Stimulated activated CD8-positive, alpha-beta memory T cell treated with anti-CD3 and anti-CD28 coated beads, Interleukin-15, amount 100 ng/mL, for 24 hours (primary cell): ENCODE results near the gene SHMT2.
A peak's percentile ranks its signal among the peaks of the same experiment; 100 is the strongest.

Experiments used
- DNase-seq: peaks from one replicate; pipeline ENCODE4 v3.0.0-alpha.2; 2020; ENCODE audit warnings: low read depth

The SHMT2 gene

DNA sequence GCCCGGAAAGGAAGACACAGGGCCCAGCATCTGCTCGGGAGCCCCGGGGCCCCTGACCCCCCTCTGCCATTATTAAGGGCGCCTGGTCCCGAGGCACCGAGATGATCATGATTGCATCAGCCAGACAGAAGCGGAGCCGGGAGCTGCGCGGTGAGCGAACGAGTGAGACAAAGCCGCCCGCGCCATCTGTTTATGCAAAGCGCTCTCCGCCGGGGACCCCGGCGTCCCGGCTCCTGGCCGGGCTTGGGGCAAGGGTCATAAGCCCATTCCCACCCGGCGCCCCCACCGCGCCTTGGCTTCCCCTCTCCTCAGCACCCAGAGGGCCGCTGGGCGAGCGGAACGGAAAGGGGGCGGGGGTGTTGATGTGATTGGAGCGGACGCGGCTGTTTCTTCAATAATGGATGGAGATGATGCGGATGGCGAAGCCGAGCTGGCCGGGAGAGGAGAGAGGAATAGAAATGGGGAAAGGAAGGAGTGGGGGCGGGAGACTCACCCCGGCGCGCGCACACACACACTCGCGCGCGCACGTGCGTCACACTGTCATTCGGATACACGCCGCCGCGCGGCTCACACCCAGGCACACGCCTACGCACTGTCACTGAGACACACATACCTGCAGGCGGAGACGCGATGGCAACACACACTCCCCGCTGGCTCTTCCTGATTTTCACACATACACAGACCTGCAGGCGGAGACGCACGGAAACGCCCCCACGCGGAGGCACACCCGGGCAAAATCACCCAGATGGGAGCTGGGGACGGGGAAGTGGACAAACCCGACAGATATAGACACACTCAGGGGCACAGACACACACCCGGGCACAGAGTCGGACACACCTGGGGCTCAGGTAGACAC, 10.8 kb downstream of the SHMT2 start:
- no peak for DNase-seq

DNA sequence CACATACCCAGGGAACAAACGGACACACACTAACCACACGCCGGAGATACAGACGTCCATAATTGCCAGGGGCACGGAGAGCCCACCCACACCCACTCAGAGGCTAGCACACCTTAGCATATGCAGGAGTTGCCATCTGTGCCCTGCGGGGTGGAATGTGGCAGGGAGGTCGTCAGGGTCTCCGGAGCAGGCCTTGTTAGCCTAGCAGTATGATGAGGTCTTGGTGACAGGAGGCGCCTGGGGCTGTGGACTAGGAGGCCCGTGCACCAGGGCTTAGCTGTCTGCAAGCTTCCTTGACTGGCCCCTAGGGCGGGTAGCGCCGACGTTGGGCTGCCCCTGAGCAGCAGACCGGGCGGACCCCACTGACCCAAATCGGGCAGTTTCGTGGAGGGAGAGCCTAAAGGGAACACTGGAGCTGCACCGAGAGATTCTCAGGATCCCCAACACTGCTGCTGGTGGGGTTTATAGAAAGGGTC, 11.5 kb downstream of the SHMT2 start:
- DNase-seq = no peak

DNA sequence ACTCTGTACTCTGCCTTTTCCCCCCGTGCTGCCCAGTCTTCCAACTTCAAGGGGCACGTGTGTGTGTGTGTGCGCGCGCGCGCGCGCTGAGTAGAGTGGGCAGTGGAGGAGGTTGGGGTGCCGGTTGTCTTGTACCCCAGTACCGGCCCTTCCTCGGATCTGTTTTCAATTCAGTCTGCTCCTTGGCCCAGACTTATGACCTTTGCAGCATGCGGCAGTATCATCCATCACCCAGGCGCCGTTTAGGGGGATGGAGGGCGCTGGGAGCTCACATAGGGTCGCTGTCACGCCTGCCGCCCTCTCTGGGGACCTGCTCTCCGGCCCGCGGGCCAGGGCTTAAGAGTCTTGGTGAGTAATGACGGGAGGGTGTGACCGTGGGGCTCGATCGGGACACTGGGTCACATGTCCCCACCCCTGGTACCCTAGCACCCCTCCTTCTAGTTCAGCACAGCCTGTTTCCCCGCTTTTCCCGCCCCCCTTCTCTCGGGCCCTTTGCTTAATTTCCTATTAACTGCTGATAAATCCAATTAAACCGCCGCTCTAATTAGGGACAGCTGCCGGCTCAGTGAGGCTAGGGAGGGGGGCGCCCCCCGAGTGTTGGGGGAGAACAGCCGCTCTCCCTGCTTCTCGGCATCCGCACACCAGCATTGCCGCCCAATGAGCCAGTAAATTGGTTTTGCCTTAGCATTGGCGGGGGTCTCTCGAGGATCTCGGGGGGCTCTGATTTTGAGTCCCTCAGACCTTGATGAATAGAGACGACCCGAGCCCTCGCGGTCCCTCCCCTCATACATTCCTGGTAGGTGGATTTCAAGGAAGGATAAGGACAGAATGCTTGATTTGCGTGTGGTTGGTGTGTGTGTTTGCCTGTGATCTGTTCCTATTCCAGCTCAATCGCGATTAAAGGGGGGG, 12.1 kb downstream of the SHMT2 start:
- DNase-seq = no peak

DNA sequence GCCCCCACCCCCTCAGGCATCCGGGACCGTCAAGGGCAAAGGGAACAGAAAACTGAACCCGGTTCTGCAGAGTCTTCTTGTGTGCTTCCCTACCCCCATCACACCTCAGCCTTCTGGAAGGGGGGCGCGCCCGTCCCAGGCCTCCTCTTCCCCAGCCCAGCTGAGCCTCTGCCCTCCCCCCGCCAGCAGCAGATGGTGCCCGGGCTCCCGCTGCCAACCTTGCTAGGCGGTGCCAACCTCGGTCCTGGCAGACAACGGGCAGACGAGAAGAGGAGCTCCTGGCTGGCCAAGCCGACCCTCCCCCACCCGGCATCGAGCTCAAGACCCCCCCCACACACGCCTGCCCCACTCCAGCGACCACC, 12.8 kb downstream of the SHMT2 start:
- DNase-seq = no peak

DNA sequence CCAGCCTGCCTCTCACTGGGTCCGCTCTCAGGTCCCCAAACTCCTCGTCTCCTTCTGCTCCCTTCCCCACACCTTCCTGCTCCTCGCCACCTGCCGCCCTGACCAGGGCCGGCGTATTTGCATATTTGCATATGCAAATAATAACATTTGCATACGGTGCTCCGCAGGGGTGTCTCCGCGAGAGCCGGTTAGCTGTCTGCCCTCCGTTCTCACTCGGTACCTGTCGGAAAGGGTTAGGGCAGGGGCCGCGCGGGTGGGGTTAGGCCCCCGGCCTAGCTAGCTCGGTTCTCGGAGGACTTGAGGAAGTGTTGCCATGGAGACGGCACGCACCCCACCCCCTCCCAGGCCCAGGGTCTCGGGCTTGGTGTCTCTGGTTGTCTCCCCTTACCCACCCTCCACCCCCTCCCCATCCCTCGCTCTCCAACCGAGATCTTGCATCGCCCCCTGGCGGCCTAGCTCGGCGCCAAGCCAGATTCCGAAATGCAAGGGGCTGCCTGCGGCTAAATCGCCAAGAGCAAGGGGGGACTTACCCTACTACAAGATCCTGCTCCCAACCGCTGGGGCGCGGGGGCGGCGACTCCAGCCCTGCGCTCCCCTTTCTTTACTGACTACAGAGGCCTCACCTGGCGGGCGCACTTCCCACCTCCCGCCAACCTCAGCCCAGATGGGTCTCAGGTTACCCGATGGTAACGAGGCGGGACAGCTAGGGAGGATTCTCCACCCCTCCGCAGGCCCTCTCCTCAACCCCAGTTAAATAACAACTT, 13.4 kb downstream of the SHMT2 start:
- DNase-seq = peak; percentile 49

DNA sequence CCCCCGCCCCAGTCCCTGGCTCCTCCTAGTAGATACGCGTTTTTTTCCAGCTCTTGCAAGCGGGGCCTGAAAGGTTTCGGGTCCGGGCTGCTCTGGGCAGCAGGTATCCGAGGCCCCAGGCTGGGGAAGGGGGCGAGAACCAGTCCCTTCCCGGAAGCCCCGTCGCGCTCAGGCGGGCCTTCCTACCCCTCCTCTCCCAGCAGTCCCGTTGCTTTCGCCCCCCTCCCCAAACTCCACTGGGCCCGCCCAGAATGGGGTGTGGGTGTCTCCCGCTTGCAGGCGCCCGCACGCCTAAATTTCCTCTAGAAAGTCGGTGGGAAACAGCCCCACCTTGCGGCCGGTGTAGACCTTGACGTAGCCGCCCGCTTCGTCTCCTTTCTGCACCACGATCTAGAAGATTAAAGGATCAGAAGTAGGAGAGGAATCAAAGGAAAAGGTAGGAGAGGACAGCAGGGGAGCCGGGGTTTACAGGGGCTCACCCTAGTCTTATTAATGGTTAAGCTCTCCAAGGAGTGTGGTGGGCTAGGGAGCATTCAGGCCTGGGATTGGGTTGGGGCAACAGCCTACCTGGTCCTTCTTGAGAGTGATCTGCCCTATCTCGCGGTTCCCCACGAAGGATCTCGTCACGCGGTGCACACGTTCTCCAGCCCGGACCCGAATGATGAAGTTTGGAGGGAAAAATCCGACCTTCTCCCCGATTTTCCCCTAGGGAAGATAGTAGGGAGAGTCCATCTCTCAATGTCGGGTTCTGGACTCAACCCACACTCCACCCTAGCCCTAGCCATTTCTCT, 14.2 kb downstream of the SHMT2 start:
- DNase-seq = peak; percentile 62

DNA sequence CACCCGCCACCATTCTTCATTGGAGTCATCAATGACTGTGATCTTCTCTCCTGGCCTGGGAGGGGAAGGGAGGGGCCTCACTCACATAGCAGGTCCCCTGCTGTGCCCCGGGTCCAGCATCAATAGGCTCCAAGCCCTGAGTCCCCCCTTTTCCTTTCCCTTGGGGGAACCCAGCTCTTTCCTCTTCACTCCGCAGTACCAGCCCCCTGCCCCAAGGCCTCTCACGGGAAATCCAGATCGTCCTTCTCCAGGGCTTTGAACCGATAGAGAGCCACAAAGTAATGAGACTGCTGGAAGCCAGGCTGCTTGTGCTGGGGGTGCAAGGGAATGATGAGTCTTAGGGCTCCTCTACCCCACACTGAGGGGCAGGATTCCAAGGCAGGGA, 14.8 kb downstream of the SHMT2 start:
- DNase-seq = no peak

DNA sequence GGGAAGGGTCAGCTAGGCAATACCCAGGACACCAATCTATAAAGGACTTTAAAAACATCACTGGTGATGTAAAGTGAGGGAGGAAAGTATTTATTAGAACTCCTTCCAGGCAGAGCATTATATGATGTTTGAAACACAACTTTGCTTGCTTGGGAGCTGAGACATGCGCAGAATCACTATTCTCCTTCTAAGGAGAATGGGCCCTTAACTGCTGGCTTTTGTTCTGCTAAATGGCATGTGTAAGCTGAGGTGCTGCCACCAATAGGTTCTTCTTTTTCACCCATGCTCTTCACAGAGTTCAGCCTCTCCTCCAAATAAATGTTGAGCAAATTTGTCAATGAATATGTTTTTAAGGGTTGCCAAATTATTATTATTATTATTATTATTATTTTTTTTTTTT, 17.5 kb downstream of the SHMT2 start:
- no peak for DNase-seq

DNA sequence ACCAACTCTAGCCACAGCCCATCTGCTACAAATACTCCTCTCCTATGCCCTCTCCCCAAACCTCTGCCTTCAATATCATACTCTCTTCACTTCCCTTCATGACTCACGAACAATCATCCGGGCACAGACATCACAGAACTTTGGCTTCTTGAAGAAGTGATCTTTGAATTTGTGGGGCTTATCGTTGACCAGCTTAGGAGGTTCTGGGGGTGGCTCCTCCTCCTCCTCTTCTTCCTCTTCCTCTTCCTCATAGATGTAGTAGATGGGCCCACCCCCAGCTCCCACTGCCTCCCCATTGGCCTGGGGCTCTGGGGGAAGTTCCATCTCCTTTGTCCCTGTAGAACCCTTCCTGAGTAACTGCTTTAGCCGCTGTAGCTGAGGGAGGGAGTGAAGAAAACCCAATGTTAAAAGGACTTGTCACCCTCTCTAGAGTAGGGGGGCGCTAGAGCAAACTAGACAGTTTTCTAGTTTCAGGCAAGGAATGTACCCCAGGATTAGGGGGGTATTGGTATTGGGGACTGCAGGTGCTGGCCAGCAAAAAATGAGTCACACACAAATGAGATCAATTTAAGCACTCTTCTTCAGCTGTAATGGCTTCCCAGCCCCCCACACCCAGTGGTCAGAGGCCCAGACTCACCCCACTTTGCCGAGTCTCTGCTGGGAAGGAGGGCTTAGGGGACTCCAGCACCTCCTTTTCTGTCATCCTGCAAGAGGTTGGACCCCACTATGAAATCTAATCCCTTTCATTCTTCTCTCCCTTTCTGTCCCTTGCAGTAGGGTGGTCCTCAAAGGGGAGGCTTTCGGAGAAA, 19.6 kb downstream of the SHMT2 start:
- DNase-seq = no peak

DNA sequence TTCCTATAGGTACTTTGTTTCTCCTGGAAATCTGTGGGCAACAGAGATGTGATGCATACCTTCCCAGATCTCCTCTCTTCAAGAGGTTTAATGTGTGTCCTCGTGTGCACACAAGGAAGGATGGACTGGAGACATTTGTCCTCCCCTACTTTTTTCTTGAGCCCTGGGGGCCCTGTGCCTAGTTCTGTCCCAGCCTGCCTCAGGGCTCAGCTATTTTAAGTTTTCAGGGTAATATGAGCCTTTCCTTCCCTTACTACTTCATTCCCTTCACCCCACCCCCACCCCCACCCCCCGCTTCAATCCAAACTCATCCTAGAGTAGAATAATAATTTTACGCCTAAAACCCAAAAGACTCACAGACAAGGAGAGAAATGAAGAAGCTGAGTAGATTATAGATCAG, 21.0 kb downstream of the SHMT2 start:
- DNase-seq = no peak

DNA sequence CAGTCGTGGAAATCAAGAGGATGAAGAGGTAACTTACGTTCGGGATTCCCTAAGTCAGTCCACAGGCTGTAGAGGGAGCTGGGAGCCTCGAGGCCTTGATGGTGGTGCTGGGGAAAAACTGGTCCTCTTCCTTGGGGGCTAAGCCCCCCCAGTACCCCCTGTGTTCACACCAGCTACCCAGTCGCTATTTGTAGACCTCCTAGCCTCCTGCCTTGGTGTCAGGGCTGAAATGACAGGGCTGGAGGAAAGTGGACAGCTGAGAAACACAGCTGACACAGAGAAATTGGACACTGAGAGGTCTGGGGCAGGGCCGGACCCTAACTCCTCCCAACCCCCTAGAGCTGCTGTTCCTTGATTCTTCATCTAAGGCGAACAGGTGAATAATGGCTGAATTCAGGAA, 21.4 kb downstream of the SHMT2 start, which contains the start of gene STAC3:
Gene STAC3 (minus strand): TSS at position 232 of the 400 bp plus-strand sequence. CDS start 1,551 bp downstream, outside the sequence.
- DNase-seq = no peak

DNA sequence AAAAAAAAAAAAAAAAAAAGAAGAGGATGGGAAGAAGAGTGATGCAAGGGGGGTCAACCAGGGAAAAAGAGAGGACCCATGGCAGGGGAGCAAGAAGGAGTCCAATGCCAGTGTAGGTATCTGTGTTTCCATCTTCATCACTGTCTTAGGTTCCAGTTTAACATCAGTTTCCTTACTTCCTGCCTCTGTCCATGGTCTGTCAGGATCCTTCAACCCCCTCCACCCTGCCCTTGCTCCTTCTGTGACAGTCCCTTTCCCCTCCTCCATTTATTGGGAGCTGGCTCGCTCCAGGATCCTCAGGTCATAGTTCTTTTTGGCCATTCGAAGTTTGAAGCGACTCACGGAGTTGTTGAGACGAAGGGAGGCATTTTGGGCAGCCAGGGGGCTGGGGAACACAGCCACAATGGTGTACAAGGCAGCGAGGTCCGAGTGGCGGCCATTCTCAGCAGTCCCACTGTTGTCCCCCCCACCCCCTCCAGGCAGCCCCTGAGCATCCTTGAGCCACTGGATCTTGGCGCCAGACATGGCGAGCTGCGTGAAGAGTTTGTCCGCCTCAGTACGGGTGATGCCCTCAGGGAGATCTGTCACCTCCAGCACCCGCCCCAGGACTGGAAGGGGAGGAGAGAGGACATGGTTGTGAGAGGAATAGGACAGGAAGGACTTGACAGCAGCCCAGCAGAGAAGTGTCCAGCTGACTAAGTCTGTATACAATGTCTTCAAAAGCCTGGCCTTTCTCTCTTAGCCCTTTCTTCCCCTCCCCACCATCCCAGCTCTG, 25.2 kb downstream of the SHMT2 start:
- no peak for DNase-seq

DNA sequence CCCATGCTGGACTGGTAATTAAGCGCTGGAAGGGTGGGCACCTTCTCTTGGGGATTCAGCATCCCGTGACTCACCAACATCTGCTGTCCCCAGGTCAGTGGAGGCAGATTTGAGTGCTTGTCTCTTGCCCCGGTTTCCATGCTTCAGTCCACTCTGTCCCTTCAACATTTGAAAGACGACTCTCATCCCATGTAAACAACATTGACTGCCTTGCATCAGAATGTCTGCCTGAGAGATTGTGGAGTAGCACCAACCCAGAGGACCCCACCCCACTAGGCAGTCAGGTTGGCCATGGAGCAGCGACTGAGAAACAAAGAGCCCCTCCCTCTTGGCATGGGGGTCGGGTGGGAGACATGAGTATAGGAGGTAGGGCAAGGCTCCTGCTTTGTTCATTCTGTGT, 26.4 kb downstream of the SHMT2 start:
- DNase-seq = no peak

DNA sequence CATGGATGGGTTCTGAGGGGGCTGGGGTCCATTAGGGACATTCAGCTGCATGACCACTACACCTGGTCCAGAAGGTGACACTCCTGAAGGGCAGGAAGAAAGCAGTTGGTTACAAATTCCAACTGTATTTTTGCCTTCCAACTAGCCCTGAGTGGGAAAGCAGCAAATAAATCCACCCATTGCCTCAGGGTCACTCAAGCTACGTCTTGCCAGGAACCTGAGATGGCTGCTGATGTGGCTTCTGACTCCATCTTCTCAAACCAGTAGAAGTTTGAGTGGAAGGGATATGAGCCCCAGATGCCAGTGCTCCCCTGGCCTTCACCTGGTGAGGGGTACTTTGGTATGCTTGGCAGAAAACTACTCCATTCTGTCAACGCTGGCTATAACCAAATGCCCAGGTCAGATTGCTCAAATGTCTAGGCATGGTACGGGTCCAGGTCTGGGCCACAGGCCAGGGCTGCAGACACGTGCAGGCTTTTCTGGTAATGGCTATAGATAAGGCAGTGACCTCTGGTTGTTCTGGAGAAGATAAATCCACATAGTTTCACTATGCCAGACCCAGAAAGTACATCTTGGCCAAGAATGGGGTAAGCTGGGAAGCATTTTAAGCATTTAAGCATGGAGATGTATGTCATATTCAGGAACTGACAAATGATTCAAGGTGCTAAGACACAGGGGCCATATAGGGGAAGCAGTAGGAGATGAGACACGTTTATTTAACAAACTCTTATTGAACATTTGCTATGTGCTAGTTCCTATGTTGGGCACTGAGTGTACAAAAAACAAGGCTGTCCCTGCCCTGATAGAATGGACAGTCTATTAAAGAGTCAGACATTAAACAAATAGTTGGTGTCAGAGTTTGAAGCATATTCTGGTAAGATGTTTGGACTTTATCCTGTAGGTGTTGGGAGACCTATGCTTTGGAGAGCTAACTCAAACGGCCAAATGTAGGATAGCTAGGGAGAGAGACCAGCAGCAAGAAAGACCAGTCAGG, 29.8 kb downstream of the SHMT2 start:
- DNase-seq = no peak

DNA sequence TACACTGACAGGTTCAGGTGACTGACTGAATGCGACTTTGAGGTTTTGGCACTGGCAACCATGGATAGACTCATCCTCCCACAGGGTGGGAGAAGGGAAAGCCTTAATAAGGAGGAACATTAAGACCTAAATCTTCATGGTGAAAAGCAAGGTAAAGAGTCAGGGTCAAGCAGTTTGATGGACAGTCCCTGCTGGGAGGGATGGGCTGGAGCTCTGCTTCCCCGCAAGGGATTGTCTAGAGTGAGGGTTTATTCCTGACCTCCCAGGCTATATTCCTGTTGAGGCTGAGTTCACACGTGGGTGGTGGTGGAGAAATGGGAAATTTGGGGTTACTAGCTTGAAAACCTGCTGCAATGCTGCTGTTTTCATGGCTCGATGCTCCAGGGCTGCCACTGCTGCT, 30.9 kb downstream of the SHMT2 start:
- DNase-seq = no peak

DNA sequence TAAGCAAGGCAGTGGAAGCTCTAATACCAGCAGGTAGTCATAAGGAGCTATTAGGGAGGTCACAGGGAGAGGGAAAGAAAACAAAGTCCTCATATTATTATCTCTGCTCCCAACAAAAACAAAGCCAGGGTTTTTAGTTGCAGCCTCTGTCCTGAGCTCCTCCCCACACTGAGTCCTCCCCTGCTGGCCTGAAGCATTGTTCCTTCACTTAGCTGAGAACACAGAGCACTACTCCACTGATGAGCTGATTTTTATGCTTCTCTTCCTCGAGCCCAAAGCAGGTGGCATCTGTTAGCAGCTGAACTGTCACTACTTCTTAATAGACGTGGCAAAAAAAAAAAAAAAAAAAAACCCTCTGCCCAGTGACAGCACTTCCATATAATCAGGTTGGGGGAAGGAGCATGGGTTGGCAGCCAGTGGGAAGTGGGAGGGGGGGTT, 31.9 kb downstream of the SHMT2 start:
- no peak for DNase-seq

DNA sequence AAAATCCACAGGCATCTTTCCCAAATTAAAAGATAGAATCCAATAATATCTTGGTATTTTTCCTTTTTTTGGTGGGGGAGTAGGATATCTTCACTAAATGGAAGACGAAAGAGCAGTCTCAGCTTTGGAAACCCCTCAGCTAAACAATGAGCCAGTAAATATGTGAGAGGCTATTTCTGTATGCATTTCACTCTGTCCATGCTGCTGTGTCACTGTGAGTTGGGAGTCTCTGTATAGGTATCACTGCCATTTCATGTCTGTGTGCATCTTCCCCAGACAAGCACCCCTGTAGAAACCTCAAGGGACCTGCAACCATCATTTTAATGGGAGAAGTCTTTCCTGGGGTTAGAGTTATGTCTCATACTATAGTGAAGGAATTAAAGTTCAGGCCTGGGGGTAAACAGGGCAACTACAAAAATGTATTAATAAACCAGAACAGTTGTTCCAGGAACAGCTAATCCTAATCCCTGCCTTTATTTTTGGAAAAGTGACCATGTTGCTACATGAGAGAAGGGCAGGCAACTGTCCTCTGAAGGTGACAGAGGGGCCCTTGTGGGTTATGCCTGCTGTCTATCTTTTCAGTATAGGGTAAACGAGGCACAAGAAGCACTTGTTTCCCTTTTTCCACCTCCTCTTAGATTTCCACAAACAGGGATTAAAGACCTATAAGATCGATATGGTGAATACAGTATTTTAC, 32.8 kb downstream of the SHMT2 start:
- no peak for DNase-seq

DNA sequence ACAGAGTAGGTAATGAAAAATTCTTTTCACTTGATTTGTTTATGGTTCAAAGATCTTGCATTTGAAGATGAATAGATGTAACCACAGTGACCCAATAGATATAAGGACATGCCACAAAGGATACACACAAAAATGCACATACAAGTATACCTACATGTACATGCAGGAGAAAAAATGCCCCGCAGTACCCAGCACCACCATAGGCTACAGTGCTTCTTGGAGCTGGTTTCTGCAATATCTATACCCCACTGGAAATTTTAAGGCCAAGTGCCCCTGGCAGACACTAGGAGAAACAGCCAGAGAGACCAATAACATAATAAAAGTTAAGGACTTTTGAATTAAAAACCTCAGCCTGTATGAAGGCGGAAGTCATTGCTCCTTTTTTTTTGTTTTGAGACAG, 33.6 kb downstream of the SHMT2 start:
- no peak for DNase-seq
